K562 (cell line): ENCODE results near the gene SAMD8. TPM values are rescaled to one million over a fixed set of nuclear protein-coding genes. Genes with fewer than 3 reads are reported as not detected.
A peak's percentile ranks its signal among the peaks of the same experiment; 100 is the strongest.

Experiments
- COPS2 ChIP-seq: fragments of 450-650 bp; conservative IDR thresholded peaks from 2 replicates; pipeline ENCODE4 v1.6.1; 2016; ENCODE audit warnings: mild to moderate bottlenecking, moderate library complexity
- FIP1L1 ChIP-seq: fragments of 200-400 bp; formaldehyde crosslinking; IDR thresholded peaks from 2 replicates; pipeline ENCODE4 v1.6.1; 2018; ENCODE audit warnings: mild to moderate bottlenecking, low read depth, low read length; ENCODE audit not compliant: poor library complexity, severe bottlenecking
- FOXK2 ChIP-seq, 2 experiments: fragments of 450-650 bp; IDR thresholded peaks in 1 of 2; conservative IDR thresholded peaks in 1 of 2; 2 replicates each; pipeline ENCODE4 v1.6.1; 2016; ENCODE audit warnings: low read depth in 2 of 2, mild to moderate bottlenecking in 1 of 2
- HNRNPK ChIP-seq: fragments of 200-400 bp; formaldehyde crosslinking; IDR thresholded peaks from one replicate; pipeline ENCODE4 v1.6.1; 2018; ENCODE audit warnings: mild to moderate bottlenecking, low read depth, low read length; ENCODE audit not compliant: poor library complexity, severe bottlenecking
- LCOR ChIP-seq: sonication (generic); formaldehyde crosslinking; IDR thresholded peaks from 2 replicates; pipeline ENCODE4 v1.8.0; 2022; ENCODE audit warnings: mild to moderate bottlenecking, missing genetic modification reagents
- MEIS2 ChIP-seq: fragments of 450-650 bp; IDR thresholded peaks from 2 replicates; pipeline ENCODE4 v1.6.1; 2014; ENCODE audit warnings: mild to moderate bottlenecking; ENCODE audit not compliant: partially characterized antibody
- MXI1 ChIP-seq: IDR thresholded peaks from 2 replicates; pipeline ENCODE4 v1.6.1; 2011; ENCODE audit warnings: low read depth, mild to moderate bottlenecking, improper control_type of control experiment, low read length
- POU5F1 ChIP-seq: fragments of 150-350 bp; IDR thresholded peaks from 2 replicates; pipeline ENCODE4 v1.6.1; 2014; ENCODE audit warnings: borderline replicate concordance, low read length, low read depth, mild to moderate bottlenecking; ENCODE audit not compliant: partially characterized antibody
- PREB ChIP-seq: sonication (generic); formaldehyde crosslinking; IDR thresholded peaks from 2 replicates; pipeline ENCODE4 v1.8.1; 2023; ENCODE audit warnings: mild to moderate bottlenecking, missing genetic modification reagents
- RFX7 ChIP-seq: fragments of 250-450 bp; sonication (Bioruptor Pico); IDR thresholded peaks from 2 replicates; pipeline ENCODE4 v1.5.1; 2021; ENCODE audit warnings: mild to moderate bottlenecking
- SOX6 ChIP-seq: fragments of 450-650 bp; IDR thresholded peaks from 2 replicates; pipeline ENCODE4 v1.6.1; 2014; ENCODE audit warnings: mild to moderate bottlenecking
- SRF ChIP-seq, 2 experiments: fragments of 250-450, 450-650 bp in 1 of 2; sonication (Bioruptor Pico) in 1 of 2; sonication (generic) in 1 of 2; formaldehyde crosslinking; IDR thresholded peaks; 2 replicates each; pipeline versions ENCODE4 v1.5.0 to v1.5.1; 2020 to 2022; ENCODE audit warnings: mild to moderate bottlenecking in 1 of 2, missing genetic modification reagents in 1 of 2
- SRSF9 ChIP-seq: fragments of 200-400 bp; formaldehyde crosslinking; IDR thresholded peaks from 2 replicates; pipeline ENCODE4 v1.6.1; 2017; ENCODE audit warnings: low read depth, low read length, borderline replicate concordance
- TAF15 ChIP-seq: fragments of 200-400 bp; formaldehyde crosslinking; IDR thresholded peaks from 2 replicates; pipeline ENCODE4 v1.6.1; 2017; ENCODE audit warnings: mild to moderate bottlenecking, low read depth, low read length, moderate library complexity
- TEAD2 ChIP-seq: fragments of 450-650 bp; IDR thresholded peaks from 2 replicates; pipeline ENCODE4 v1.6.1; 2016; ENCODE audit warnings: missing genetic modification characterization, control low read depth, missing compliant biosample characterization
- ZBTB1 ChIP-seq: sonication (generic); formaldehyde crosslinking; IDR thresholded peaks from 2 replicates; pipeline ENCODE4 v1.8.1; 2023; ENCODE audit warnings: missing genetic modification reagents, low read depth, mild to moderate bottlenecking, borderline replicate concordance
- polyA plus RNA-seq, 8 experiments: library from polyadenylated mRNA; depleted of rRNA in 4 of 8; stranded (reverse) in 5 of 8; unstranded in 3 of 8; fragments of >200 nt; fragmentation: Nextera tagmentation in 2 of 8; fragmentation: Illumina TruSeq in 1 of 8; extraction: Ambion mirVana in 2 of 8; extraction: Trizol in 1 of 8; gene quantifications; 2 replicates each; pipeline versions ENCODE4 v1.2.1 to v1.2.3, GENCODE V29; 2011 to 2014; ENCODE audit warnings: inconsistent platforms in 1 of 8, missing spikeins in 1 of 8
- total RNA-seq, 7 experiments: library from RNA; depleted of rRNA in 6 of 7; stranded (reverse); fragments of >200 nt in 6 of 7; fragmentation: Illumina TruSeq in 2 of 7; extraction: Trizol in 2 of 7; gene quantifications; 2 replicates each; pipeline versions ENCODE4 v1.2.1 to v1.2.3, GENCODE V29; 2011 to 2021; ENCODE audit warnings: low replicate concordance in 1 of 7
- TF ChIP-seq, protein P1 (sequence below): fragments of 200-800 bp; sonication (Bioruptor generic); IDR thresholded peaks from 2 replicates; pipeline ENCODE4 v1.6.1; 2016; ENCODE audit warnings: missing genetic modification characterization, missing compliant biosample characterization
- TF ChIP-seq, protein P2 (sequence below): sonication (generic); formaldehyde crosslinking; IDR thresholded peaks from 2 replicates; pipeline ENCODE4 v1.8.0; 2022; ENCODE audit warnings: missing genetic modification reagents, mild to moderate bottlenecking, borderline replicate concordance

Gene SAMD8
- total and polyA plus RNA-seq, 9 of the 15 experiments (the other 6 are each of a cell fraction or from before 2014, with no cell fraction given) = 2.7 to 16.1 (median 6.2) TPM

GRCh38 chr10:75191821-75192568 lies 80.5 kb downstream of the SAMD8 start (continued):
- TF ChIP-seq, protein P1, sequence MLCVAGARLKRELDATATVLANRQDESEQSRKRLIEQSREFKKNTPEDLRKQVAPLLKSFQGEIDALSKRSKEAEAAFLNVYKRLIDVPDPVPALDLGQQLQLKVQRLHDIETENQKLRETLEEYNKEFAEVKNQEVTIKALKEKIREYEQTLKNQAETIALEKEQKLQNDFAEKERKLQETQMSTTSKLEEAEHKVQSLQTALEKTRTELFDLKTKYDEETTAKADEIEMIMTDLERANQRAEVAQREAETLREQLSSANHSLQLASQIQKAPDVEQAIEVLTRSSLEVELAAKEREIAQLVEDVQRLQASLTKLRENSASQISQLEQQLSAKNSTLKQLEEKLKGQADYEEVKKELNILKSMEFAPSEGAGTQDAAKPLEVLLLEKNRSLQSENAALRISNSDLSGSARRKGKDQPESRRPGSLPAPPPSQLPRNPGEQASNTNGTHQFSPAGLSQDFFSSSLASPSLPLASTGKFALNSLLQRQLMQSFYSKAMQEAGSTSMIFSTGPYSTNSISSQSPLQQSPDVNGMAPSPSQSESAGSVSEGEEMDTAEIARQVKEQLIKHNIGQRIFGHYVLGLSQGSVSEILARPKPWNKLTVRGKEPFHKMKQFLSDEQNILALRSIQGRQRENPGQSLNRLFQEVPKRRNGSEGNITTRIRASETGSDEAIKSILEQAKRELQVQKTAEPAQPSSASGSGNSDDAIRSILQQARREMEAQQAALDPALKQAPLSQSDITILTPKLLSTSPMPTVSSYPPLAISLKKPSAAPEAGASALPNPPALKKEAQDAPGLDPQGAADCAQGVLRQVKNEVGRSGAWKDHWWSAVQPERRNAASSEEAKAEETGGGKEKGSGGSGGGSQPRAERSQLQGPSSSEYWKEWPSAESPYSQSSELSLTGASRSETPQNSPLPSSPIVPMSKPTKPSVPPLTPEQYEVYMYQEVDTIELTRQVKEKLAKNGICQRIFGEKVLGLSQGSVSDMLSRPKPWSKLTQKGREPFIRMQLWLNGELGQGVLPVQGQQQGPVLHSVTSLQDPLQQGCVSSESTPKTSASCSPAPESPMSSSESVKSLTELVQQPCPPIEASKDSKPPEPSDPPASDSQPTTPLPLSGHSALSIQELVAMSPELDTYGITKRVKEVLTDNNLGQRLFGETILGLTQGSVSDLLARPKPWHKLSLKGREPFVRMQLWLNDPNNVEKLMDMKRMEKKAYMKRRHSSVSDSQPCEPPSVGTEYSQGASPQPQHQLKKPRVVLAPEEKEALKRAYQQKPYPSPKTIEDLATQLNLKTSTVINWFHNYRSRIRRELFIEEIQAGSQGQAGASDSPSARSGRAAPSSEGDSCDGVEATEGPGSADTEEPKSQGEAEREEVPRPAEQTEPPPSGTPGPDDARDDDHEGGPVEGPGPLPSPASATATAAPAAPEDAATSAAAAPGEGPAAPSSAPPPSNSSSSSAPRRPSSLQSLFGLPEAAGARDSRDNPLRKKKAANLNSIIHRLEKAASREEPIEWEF (CRISPR knock-in tag) = no peak
- no peak for TF ChIP-seq ZBTB1
- no peak for TF ChIP-seq COPS2
- no peak for TF ChIP-seq RFX7 (CRISPR knock-in tag)
- no peak; a peak in 1 of 4 replicates for TF ChIP-seq SRF (CRISPR knock-in tag; IDR thresholded peaks at IDR 0.05)
- no peak for TF ChIP-seq TEAD2
- no peak for TF ChIP-seq MEIS2
- TF ChIP-seq, protein P2, sequence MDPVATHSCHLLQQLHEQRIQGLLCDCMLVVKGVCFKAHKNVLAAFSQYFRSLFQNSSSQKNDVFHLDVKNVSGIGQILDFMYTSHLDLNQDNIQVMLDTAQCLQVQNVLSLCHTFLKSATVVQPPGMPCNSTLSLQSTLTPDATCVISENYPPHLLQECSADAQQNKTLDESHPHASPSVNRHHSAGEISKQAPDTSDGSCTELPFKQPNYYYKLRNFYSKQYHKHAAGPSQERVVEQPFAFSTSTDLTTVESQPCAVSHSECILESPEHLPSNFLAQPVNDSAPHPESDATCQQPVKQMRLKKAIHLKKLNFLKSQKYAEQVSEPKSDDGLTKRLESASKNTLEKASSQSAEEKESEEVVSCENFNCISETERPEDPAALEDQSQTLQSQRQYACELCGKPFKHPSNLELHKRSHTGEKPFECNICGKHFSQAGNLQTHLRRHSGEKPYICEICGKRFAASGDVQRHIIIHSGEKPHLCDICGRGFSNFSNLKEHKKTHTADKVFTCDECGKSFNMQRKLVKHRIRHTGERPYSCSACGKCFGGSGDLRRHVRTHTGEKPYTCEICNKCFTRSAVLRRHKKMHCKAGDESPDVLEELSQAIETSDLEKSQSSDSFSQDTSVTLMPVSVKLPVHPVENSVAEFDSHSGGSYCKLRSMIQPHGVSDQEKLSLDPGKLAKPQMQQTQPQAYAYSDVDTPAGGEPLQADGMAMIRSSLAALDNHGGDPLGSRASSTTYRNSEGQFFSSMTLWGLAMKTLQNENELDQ (CRISPR knock-in tag) = no peak
- no peak for TF ChIP-seq POU5F1
- TF ChIP-seq SOX6 = peak; percentile 73
- TF ChIP-seq SRSF9 = no peak
- no peak for TF ChIP-seq PREB
- TF ChIP-seq FOXK2 (conservative IDR thresholded peaks at IDR 0.05 in 1 of 2, IDR thresholded peaks at IDR 0.05 in 1 of 2; ENCODE audit: low read depth in 2 of 2) = peak; percentile 85 to 88
- no peak for TF ChIP-seq HNRNPK
- TF ChIP-seq TAF15 = no peak
- no peak for TF ChIP-seq MXI1
- TF ChIP-seq LCOR (CRISPR knock-in tag) = no peak
- no peak for TF ChIP-seq FIP1L1
